CD14-positive monocyte (primary cell): Measurements from ENCODE around the gene ABLIM3. TPM values are rescaled to one million over a fixed set of nuclear protein-coding genes. Genes with fewer than 3 reads are reported as not detected.
A peak's percentile ranks its signal among the peaks of the same experiment; 100 is the strongest.

ENCODE experiments used
- DNase-seq, 3 donors: peaks; one replicate each; pipeline ENCODE4 v3.0.0-alpha.2; 2011 to 2022
- H2AFZ ChIP-seq: 2 replicates; pipeline ENCODE4 v1.6.0; 2012; ENCODE audit warnings: mild to moderate bottlenecking, low read depth, low read length, inconsistent platforms; ENCODE audit not compliant: insufficient read depth, poor library complexity, severe bottlenecking
- H3K27ac ChIP-seq, 2 donors: 1 replicate in 1 of 2; 2 replicates in 1 of 2; pipeline ENCODE4 v1.5.1; 2012 to 2013; ENCODE audit warnings: low read length in 2 of 2, control low read depth in 1 of 2, inconsistent platforms in 1 of 2, low read depth in 1 of 2, mild to moderate bottlenecking in 1 of 2
- H3K27me3 ChIP-seq, 2 donors: one replicate each; pipeline versions ENCODE4 v1.6.0 to v1.6.1; 2011 to 2013; ENCODE audit warnings: low read length in 2 of 2; ENCODE audit not compliant: control insufficient read depth in 2 of 2, insufficient read depth in 2 of 2
- H3K36me3 ChIP-seq, 2 donors: replicated peaks in 1 of 2; 1 replicate in 1 of 2; 2 replicates in 1 of 2; pipeline versions ENCODE4 v1.5.1 to v1.6.1; 2012 to 2013; ENCODE audit warnings: low read length in 2 of 2, control low read depth in 1 of 2, inconsistent platforms in 1 of 2, mild to moderate bottlenecking in 1 of 2; ENCODE audit not compliant: insufficient read depth in 2 of 2, control insufficient read depth in 1 of 2
- H3K4me1 ChIP-seq, 2 donors: 1 replicate in 1 of 2; 2 replicates in 1 of 2; pipeline versions ENCODE4 v1.5.1 to v1.6.1; 2012 to 2013; ENCODE audit warnings: low read length in 2 of 2, control low read depth in 1 of 2, inconsistent platforms in 1 of 2, mild to moderate bottlenecking in 1 of 2, moderate library complexity in 1 of 2; ENCODE audit not compliant: insufficient read depth in 2 of 2, control insufficient read depth in 1 of 2
- H3K4me2 ChIP-seq: replicated peaks from 2 replicates; pipeline ENCODE3; 2012; ENCODE audit warnings: low read length, moderate library complexity, mild to moderate bottlenecking; ENCODE audit not compliant: poor library complexity, severe bottlenecking; ENCODE audit errors: extremely low read depth
- H3K4me3 ChIP-seq, 3 experiments: fragments of 200-600 bp in 1 of 3; sonication (generic) in 1 of 3; replicated peaks in 1 of 3; 1 replicate in 2 of 3; 2 replicates in 1 of 3; pipeline ENCODE4 v1.5.1; 2011 to 2013; ENCODE audit warnings: low read length in 3 of 3, mild to moderate bottlenecking in 3 of 3, control low read depth in 2 of 3, low read depth in 2 of 3, inconsistent platforms in 1 of 3, moderate library complexity in 1 of 3
- H3K79me2 ChIP-seq: 2 replicates; pipeline ENCODE4 v1.6.0; 2012; ENCODE audit warnings: mild to moderate bottlenecking, control low read depth, inconsistent platforms, low read length, moderate library complexity; ENCODE audit not compliant: insufficient read depth
- H3K9ac ChIP-seq: 2 replicates; pipeline ENCODE4 v1.6.0; 2017; ENCODE audit warnings: low read length, mild to moderate bottlenecking; ENCODE audit not compliant: insufficient read depth, poor library complexity, severe bottlenecking
- H3K9me3 ChIP-seq, 2 donors: replicated peaks in 1 of 2; 1 replicate in 1 of 2; 2 replicates in 1 of 2; pipeline versions ENCODE4 v1.5.1 to v1.6.1; 2012 to 2013; ENCODE audit warnings: low read length in 2 of 2, control low read depth in 1 of 2; ENCODE audit not compliant: control insufficient read depth in 1 of 2, insufficient read depth in 1 of 2
- H4K20me1 ChIP-seq: 2 replicates; pipeline ENCODE4 v1.6.0; 2012; ENCODE audit warnings: mild to moderate bottlenecking, low read length, control low read depth, moderate library complexity; ENCODE audit not compliant: insufficient read depth
- H3K27ac Mint-ChIP-seq, 7 donors: one replicate each; pipeline ENCODE4 v1.8.0; 2020; ENCODE audit warnings: mild to moderate bottlenecking in 7 of 7, mixed read lengths in 7 of 7, moderate library complexity in 6 of 7, inconsistent platforms in 2 of 7
- H3K27me3 Mint-ChIP-seq, 3 donors: one replicate each; pipeline ENCODE4 v1.8.0; 2021 to 2022; ENCODE audit warnings: low read depth in 3 of 3, mild to moderate bottlenecking in 3 of 3, mixed read lengths in 3 of 3, moderate library complexity in 3 of 3, inconsistent platforms in 1 of 3
- H3K36me3 Mint-ChIP-seq, 2 donors: one replicate each; pipeline ENCODE4 v1.8.0; 2020; ENCODE audit warnings: mixed read lengths in 2 of 2, inconsistent platforms in 1 of 2, mild to moderate bottlenecking in 1 of 2
- H3K4me1 Mint-ChIP-seq: one replicate; pipeline ENCODE4 v1.8.0; 2020; ENCODE audit warnings: mild to moderate bottlenecking, mixed read lengths
- H3K4me3 Mint-ChIP-seq, 2 donors: one replicate each; pipeline ENCODE4 v1.8.0; 2020; ENCODE audit warnings: mild to moderate bottlenecking in 2 of 2, mixed read lengths in 2 of 2, moderate library complexity in 1 of 2
- H3K9me3 Mint-ChIP-seq, 7 donors: one replicate each; pipeline ENCODE4 v1.8.0; 2020 to 2022; ENCODE audit warnings: mixed read lengths in 7 of 7, mild to moderate bottlenecking in 6 of 7, moderate library complexity in 6 of 7, inconsistent platforms in 2 of 7
- CTCF ChIP-seq: fragments of 200-600 bp; IDR thresholded peaks from one replicate; pipeline ENCODE4 v1.8.0; 2022; ENCODE audit warnings: antibody characterized with exemption, mild to moderate bottlenecking
- WGBS: methylation state at CpG from one replicate; pipeline ENCODE4 v1.1.5; 2013; ENCODE audit warnings: missing lambda C conversion rate; ENCODE audit not compliant: insufficient coverage; 5-methylcytosine and 5-hydroxymethylcytosine counted together
- intact Hi-C, 2 donors: fragments of 100-400 bp; cut with micrococcal nuclease; formaldehyde crosslinking; loops; one replicate each; pipeline versions ENCODE4 v1.15.0 to v1.15.1; 2023
- polyA plus RNA-seq, 3 donors: library from polyadenylated mRNA; depleted of rRNA in 1 of 3; unstranded in 2 of 3; stranded (reverse) in 1 of 3; fragments of 300-500 nt in 2 of 3; fragments of >200 nt in 1 of 3; fragmentation: Illumina TruSeq in 2 of 3; gene quantifications; 1 replicate in 2 of 3; 2 replicates in 1 of 3; pipeline ENCODE4 v1.2.3, GENCODE V29; 2012 to 2021

Gene ABLIM3
- polyA plus RNA-seq, 3 donors: 0.22 to 0.74 TPM; not detected in 1

- intact Hi-C loops: no loop called here
- Mint-ChIP-seq H3K9me3 (no peaks in the 10 kb centered on the region), H3K4me1 (peaks cover 5% of the 10 kb centered on the region), H3K4me3 (no peak overlapping the region), H3K27me3 (peaks cover 0 to 2% (median 0%) of the 10 kb centered on the region in 3 donors), H3K27ac (peak overlapping the region in 1 of 7 donors; percentile 16), H3K36me3 (no peaks in the 10 kb centered on the region)
- WGBS: 47% methylated on average over 3 of the region's 5 CpGs
- H3K9me3 ChIP-seq: no peaks in the 10 kb centered on the region
- peak overlapping the region; percentile 42 for H3K4me2 ChIP-seq
- no peaks in the 10 kb centered on the region for H3K79me2 ChIP-seq
- no peaks in the 10 kb centered on the region for H3K27me3 ChIP-seq
- H3K36me3 ChIP-seq: no peaks in the 10 kb centered on the region
- no peak overlapping the region for H3K9ac ChIP-seq
- peak overlapping the region in 1 of 3 experiments; percentile 8 for H3K4me3 ChIP-seq
- no peak for TF ChIP-seq CTCF
- peak in 2 of 3 donors; percentile 7 to 42 for DNase-seq
- H3K4me1 ChIP-seq: peaks cover 8 to 13% of the 10 kb centered on the region in 2 donors
- no peak overlapping the region for H3K27ac ChIP-seq
- H2AFZ ChIP-seq: no peak overlapping the region
- H4K20me1 ChIP-seq: no peaks in the 10 kb centered on the region
Measured at GRCh38 chr5:149215478-149216090, 74.3 kb downstream of the ABLIM3 start.

GRCh38 chr5:149216496-149216895 lies 75.2 kb downstream of the ABLIM3 start:
- no peak overlapping the region for H3K9ac ChIP-seq
- TF ChIP-seq CTCF: no peak

More at GRCh38 chr5:149216496-149216895, 75.2 kb downstream of the ABLIM3 start:
- no peak overlapping the region for H3K4me3 Mint-ChIP-seq
- Histone ChIP-seq H3K4me2 (no peak overlapping the region), H3K36me3 (no peaks in the 10 kb centered on the region), H4K20me1 (no peaks in the 10 kb centered on the region), H3K4me3 (no peak overlapping the region), H3K79me2 (no peaks in the 10 kb centered on the region), H3K9me3 (no peaks in the 10 kb centered on the region), H2AFZ (no peak overlapping the region), H3K4me1 (peaks cover 8 to 13% of the 10 kb centered on the region in 2 donors), H3K27ac (no peak overlapping the region), H3K27me3 (no peaks in the 10 kb centered on the region)
- intact Hi-C loops: no loop called here
- no peak overlapping the region for H3K27ac Mint-ChIP-seq
- peaks cover 0 to 4% (median 0%) of the 10 kb centered on the region in 3 donors for H3K27me3 Mint-ChIP-seq
- H3K4me1 Mint-ChIP-seq: peaks cover 5% of the 10 kb centered on the region
- no peaks in the 10 kb centered on the region for H3K9me3 Mint-ChIP-seq
- no peaks in the 10 kb centered on the region for H3K36me3 Mint-ChIP-seq
- no CpG with 5 or more reads among the region's 2 CpGs for WGBS
- DNase-seq: peak; percentile 11 to 40 (median 26)
